WTC11 (cell line): Measurements from ENCODE around the gene COG5. TPM values are rescaled to one million over a fixed set of nuclear protein-coding genes. Genes with fewer than 3 reads are reported as not detected.

Experiments used
- ATAC-seq: fragments of 200-7000 bp; cut with Tn5 transposase; 2 replicates; pipeline ENCODE4 v1.10.0; 2021; ENCODE audit warnings: mild to moderate bottlenecking, moderate library complexity
- CTCF ChIA-PET: fragments of 300-600 bp; sonication (Branson Sonifier 250); formaldehyde crosslinking; loops from one replicate; lab custom pipeline; 2021; ENCODE audit warnings: antibody characterized with exemption; lab: Charles Lee
- POLR2A ChIA-PET: fragments of 350-600 bp; sonication (Branson Sonifier 250); formaldehyde crosslinking; loops from one replicate; lab custom pipeline; 2021; ENCODE audit warnings: antibody characterized with exemption; lab: Charles Lee
- DNase-seq: peaks from one replicate; pipeline ENCODE4 v3.0.0; 2021; ENCODE audit warnings: low spot score
- H3K27ac Mint-ChIP-seq: 2 replicates; pipeline ENCODE4 v1.8.0; 2021; ENCODE audit warnings: mixed read lengths
- H3K27me3 Mint-ChIP-seq: 2 replicates; pipeline ENCODE4 v1.8.0; 2021; ENCODE audit warnings: low read depth, mild to moderate bottlenecking, moderate library complexity, mixed read lengths
- H3K36me3 Mint-ChIP-seq: 2 replicates; pipeline ENCODE4 v1.8.0; 2021; ENCODE audit warnings: mixed read lengths
- H3K4me1 Mint-ChIP-seq: 2 replicates; pipeline ENCODE4 v1.8.0; 2022; ENCODE audit warnings: mixed read lengths
- H3K4me3 Mint-ChIP-seq: 2 replicates; pipeline ENCODE4 v1.8.0; 2021; ENCODE audit warnings: mild to moderate bottlenecking, moderate library complexity, mixed read lengths
- H3K9me3 Mint-ChIP-seq: 2 replicates; pipeline ENCODE4 v1.8.0; 2021; ENCODE audit warnings: mixed read lengths
- AR ChIP-seq: fragments of 250-450 bp; sonication (Bioruptor Pico); IDR thresholded peaks from 2 replicates; pipeline ENCODE4 v1.9.0; 2021; ENCODE audit warnings: mild to moderate bottlenecking
- ARID4B ChIP-seq: sonication (generic); formaldehyde crosslinking; IDR thresholded peaks from 2 replicates; pipeline ENCODE4 v1.8.0; 2023; ENCODE audit warnings: missing genetic modification reagents, mild to moderate bottlenecking, borderline replicate concordance
- CTCF ChIP-seq: fragments of 200-600 bp; IDR thresholded peaks from 2 replicates; pipeline ENCODE4 v1.8.0; 2022; ENCODE audit warnings: antibody characterized with exemption
- E2F1 ChIP-seq: sonication (generic); formaldehyde crosslinking; IDR thresholded peaks from 2 replicates; pipeline ENCODE4 v1.8.0; 2022; ENCODE audit warnings: mild to moderate bottlenecking, missing genetic modification reagents
- E2F4 ChIP-seq: sonication (generic); formaldehyde crosslinking; IDR thresholded peaks from 2 replicates; pipeline ENCODE4 v1.8.1; 2022; ENCODE audit warnings: low read depth, mild to moderate bottlenecking, moderate library complexity, missing genetic modification reagents, borderline replicate concordance
- ESRRA ChIP-seq: sonication (generic); formaldehyde crosslinking; IDR thresholded peaks from 2 replicates; pipeline ENCODE4 v1.8.1; 2022; ENCODE audit warnings: mild to moderate bottlenecking, missing genetic modification reagents, borderline replicate concordance
- FOXK1 ChIP-seq: sonication (generic); formaldehyde crosslinking; IDR thresholded peaks from 2 replicates; pipeline ENCODE4 v1.8.0; 2022; ENCODE audit warnings: mild to moderate bottlenecking, moderate library complexity, missing genetic modification reagents
- IRF2 ChIP-seq: sonication (generic); formaldehyde crosslinking; IDR thresholded peaks from 2 replicates; pipeline ENCODE4 v1.8.0; 2022; ENCODE audit warnings: low read depth, missing genetic modification reagents, borderline replicate concordance
- NFE2L1 ChIP-seq: sonication (generic); formaldehyde crosslinking; IDR thresholded peaks from 2 replicates; pipeline ENCODE4 v1.8.1; 2023; ENCODE audit warnings: missing genetic modification reagents
- NR3C1 ChIP-seq: sonication (generic); formaldehyde crosslinking; conservative IDR thresholded peaks from 2 replicates; pipeline ENCODE4 v1.8.1; 2023; ENCODE audit warnings: low read depth, mild to moderate bottlenecking, missing genetic modification reagents
- SMAD3 ChIP-seq: sonication (generic); formaldehyde crosslinking; IDR thresholded peaks from 2 replicates; pipeline ENCODE4 v1.8.0; 2022; ENCODE audit warnings: missing genetic modification reagents, mild to moderate bottlenecking, borderline replicate concordance
- ZNF121 ChIP-seq: sonication (generic); formaldehyde crosslinking; IDR thresholded peaks from 2 replicates; pipeline ENCODE4 v1.8.0; 2023; ENCODE audit warnings: missing genetic modification reagents
- ZNF396 ChIP-seq: fragments of 250-450 bp; sonication (Bioruptor Pico); IDR thresholded peaks from 2 replicates; pipeline ENCODE4 v1.8.0; 2021; ENCODE audit warnings: mild to moderate bottlenecking, moderate library complexity, borderline replicate concordance
- total RNA-seq: library from RNA; stranded (reverse); gene quantifications from 3 replicates; pipeline ENCODE4 v1.2.3, GENCODE V29; 2021
- TF ChIP-seq, protein P1 (sequence below): sonication (generic); formaldehyde crosslinking; IDR thresholded peaks from 2 replicates; pipeline ENCODE4 v1.8.1; 2023; ENCODE audit warnings: mild to moderate bottlenecking, missing genetic modification reagents, moderate library complexity
- TF ChIP-seq, protein P2 (sequence below): sonication (generic); formaldehyde crosslinking; IDR thresholded peaks from 2 replicates; pipeline ENCODE4 v1.8.0; 2022; ENCODE audit warnings: mild to moderate bottlenecking, missing genetic modification reagents

COG5 gene
- total RNA-seq, 1 experiment from 2014 or later: 23.8 TPM

GRCh38 chr7:107464666-107465226, 99.0 kb downstream of the COG5 start (continued):
- TF ChIP-seq AR (CRISPR knock-in tag): no peak

DNA sequence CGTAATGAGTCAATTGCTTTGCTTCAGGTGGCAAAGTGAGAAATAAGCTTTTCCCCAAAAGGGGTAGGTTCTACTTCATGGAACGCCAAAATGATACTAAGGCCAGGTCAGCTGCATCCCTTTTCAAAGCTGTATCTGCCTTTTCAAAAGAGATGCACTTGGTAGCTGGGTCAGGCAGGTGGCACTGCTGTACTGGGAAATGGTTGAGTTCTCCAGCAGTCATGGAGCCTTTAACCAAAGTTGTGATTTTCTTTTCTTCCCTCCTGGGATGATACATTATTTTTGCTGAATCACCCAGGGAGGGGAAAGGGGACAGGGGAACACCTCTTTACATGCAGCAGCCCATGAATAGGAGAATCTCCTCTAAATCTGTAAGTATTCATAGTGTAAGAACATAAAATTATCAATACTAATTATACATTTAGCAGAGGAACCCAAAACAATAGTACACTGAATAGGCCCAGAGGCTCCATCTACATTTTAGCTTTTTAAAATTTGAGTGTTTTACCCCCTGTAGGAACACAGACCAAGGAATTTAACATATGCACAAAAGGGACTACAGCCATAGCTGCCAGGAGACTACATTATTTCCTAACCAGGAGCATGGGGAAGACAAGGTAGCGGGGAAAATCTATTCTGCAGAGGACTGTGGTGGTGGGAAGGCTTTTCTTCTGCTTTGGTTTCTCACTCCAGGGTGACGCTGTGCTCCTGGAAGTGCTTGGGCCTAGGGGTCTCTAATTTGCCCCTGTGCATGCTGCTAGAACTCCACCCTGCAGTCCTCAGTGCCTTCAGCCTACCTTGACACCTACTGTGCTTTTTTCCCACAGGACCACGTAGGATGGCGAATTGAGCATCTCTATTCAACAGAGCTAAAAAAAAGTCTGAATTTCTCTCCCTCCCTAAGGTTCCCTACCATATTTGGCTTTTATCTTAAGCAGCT, 100.3 kb downstream of the COG5 start:
- H3K4me1 Mint-ChIP-seq: peaks cover 19% of the 10 kb centered on the region
- H3K4me3 Mint-ChIP-seq: no peak overlapping the region
- no peaks in the 10 kb centered on the region for H3K36me3 Mint-ChIP-seq
- no peaks in the 10 kb centered on the region for H3K27me3 Mint-ChIP-seq
- H3K27ac Mint-ChIP-seq: peak overlapping the region; percentile 72
- peak; percentile 52 for DNase-seq
- peak; percentile 95 for ATAC-seq
- H3K9me3 Mint-ChIP-seq: no peaks in the 10 kb centered on the region
- CTCF ChIA-PET: interaction anchor here (0.6 to 2.5 kb wide), 17 partner anchors 10 to 417 kb away, joined by 3 to 17 read pairs (median 4); partner anchors contain the start of genes CBLL1, COG5 and DUS4L
- POLR2A ChIA-PET: interaction anchor here (0.6 to 0.9 kb wide), 2 partner anchors 115 to 280 kb away, joined by 3 read pairs; no protein-coding TSS in a partner anchor
- no peak for TF ChIP-seq ARID4B
- no peak for TF ChIP-seq ESRRA (CRISPR knock-in tag)
- no peak for TF ChIP-seq SMAD3 (CRISPR knock-in tag)
- TF ChIP-seq ZNF121 (CRISPR knock-in tag): no peak
- no peak for TF ChIP-seq ZNF396 (CRISPR knock-in tag)
- TF ChIP-seq FOXK1 (CRISPR knock-in tag): no peak
- TF ChIP-seq, protein P1, sequence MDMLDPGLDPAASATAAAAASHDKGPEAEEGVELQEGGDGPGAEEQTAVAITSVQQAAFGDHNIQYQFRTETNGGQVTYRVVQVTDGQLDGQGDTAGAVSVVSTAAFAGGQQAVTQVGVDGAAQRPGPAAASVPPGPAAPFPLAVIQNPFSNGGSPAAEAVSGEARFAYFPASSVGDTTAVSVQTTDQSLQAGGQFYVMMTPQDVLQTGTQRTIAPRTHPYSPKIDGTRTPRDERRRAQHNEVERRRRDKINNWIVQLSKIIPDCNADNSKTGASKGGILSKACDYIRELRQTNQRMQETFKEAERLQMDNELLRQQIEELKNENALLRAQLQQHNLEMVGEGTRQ: no peak
- peak; percentile 32; the same call in 1 of the 2 replicates for TF ChIP-seq CTCF
- TF ChIP-seq, protein P2, sequence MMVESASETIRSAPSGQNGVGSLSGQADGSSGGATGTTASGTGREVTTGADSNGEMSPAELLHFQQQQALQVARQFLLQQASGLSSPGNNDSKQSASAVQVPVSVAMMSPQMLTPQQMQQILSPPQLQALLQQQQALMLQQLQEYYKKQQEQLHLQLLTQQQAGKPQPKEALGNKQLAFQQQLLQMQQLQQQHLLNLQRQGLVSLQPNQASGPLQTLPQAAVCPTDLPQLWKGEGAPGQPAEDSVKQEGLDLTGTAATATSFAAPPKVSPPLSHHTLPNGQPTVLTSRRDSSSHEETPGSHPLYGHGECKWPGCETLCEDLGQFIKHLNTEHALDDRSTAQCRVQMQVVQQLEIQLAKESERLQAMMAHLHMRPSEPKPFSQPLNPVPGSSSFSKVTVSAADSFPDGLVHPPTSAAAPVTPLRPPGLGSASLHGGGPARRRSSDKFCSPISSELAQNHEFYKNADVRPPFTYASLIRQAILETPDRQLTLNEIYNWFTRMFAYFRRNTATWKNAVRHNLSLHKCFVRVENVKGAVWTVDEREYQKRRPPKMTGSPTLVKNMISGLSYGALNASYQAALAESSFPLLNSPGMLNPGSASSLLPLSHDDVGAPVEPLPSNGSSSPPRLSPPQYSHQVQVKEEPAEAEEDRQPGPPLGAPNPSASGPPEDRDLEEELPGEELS (CRISPR knock-in tag): no peak
- no peak for TF ChIP-seq E2F4 (CRISPR knock-in tag)
- no peak for TF ChIP-seq NR3C1 (CRISPR knock-in tag)
- TF ChIP-seq E2F1 (CRISPR knock-in tag): no peak
- TF ChIP-seq NFE2L1 (CRISPR knock-in tag): 0 out of 2 replicates have a peak, but pooled peaks have one; percentile 18
- TF ChIP-seq IRF2: no peak
